Central memory CD8-positive, alpha-beta T cell (primary cell): ENCODE results near the gene STK32C.

ENCODE experiments used
- ATAC-seq: fragments of 150-1000 bp; cut with Tn5 transposase; replicated peaks from 2 replicates; pipeline ENCODE4 v1.10.0; 2022; ENCODE audit warnings: mild to moderate bottlenecking, moderate FRiP score, moderate number of reproducible peaks; ENCODE audit not compliant: poor library complexity, severe bottlenecking; ENCODE audit errors: extremely low read depth
- DNase-seq, 2 donors: peaks; one replicate each; pipeline ENCODE4 v3.0.0; 2021; ENCODE audit warnings: low spot score in 2 of 2
- H3K27ac Mint-ChIP-seq: one replicate; pipeline ENCODE4 v1.8.0; 2022; ENCODE audit warnings: low read depth, mild to moderate bottlenecking, moderate library complexity, mixed read lengths
- H3K27me3 Mint-ChIP-seq: one replicate; pipeline ENCODE4 v1.8.0; 2022; ENCODE audit warnings: mixed read lengths
- H3K36me3 Mint-ChIP-seq: one replicate; pipeline ENCODE4 v1.8.0; 2022; ENCODE audit warnings: mild to moderate bottlenecking, moderate library complexity, mixed read lengths; ENCODE audit not compliant: insufficient read depth
- H3K4me1 Mint-ChIP-seq: one replicate; pipeline ENCODE4 v1.8.0; 2022; ENCODE audit warnings: mixed read lengths
- H3K4me3 Mint-ChIP-seq: one replicate; pipeline ENCODE4 v1.8.0; 2022; ENCODE audit warnings: mild to moderate bottlenecking, moderate library complexity, mixed read lengths
- H3K9me3 Mint-ChIP-seq: one replicate; pipeline ENCODE4 v1.8.0; 2022; ENCODE audit warnings: mixed read lengths

Gene STK32C

GRCh38 chr10:132174237-132174636 lies 133.5 kb downstream of the STK32C start:
- H3K4me3 Mint-ChIP-seq: no peak overlapping the region
- peaks cover 31% of the 10 kb centered on the region for H3K27me3 Mint-ChIP-seq
- peaks cover 3% of the 10 kb centered on the region for H3K36me3 Mint-ChIP-seq
- H3K4me1 Mint-ChIP-seq: peaks cover 8% of the 10 kb centered on the region
- DNase-seq: no peak
- peaks cover 7% of the 10 kb centered on the region for H3K9me3 Mint-ChIP-seq
- peak overlapping the region; percentile 88 for H3K27ac Mint-ChIP-seq
- no peak for ATAC-seq

- peaks cover 3% of the 10 kb centered on the region for H3K36me3 Mint-ChIP-seq
- H3K9me3 Mint-ChIP-seq: peaks cover 7% of the 10 kb centered on the region
- H3K4me3 Mint-ChIP-seq: no peak overlapping the region
- H3K27ac Mint-ChIP-seq: peak overlapping the region; percentile 88
- H3K27me3 Mint-ChIP-seq: peaks cover 23% of the 10 kb centered on the region
- ATAC-seq: no peak
- DNase-seq: no peak
- peaks cover 8% of the 10 kb centered on the region for H3K4me1 Mint-ChIP-seq
Measured at GRCh38 chr10:132173185-132173584, 134.6 kb downstream of the STK32C start.

- H3K4me1 Mint-ChIP-seq: peaks cover 8% of the 10 kb centered on the region
- ATAC-seq: no peak
Measured at GRCh38 chr10:132172091-132173066, 135.4 kb downstream of the STK32C start.

GRCh38 chr10:132170561-132171361 lies 137.0 kb downstream of the STK32C start:
- Mint-ChIP-seq H3K36me3 (peaks cover 2% of the 10 kb centered on the region), H3K4me3 (no peak overlapping the region), H3K4me1 (peaks cover 8% of the 10 kb centered on the region), H3K27me3 (peaks cover 11% of the 10 kb centered on the region), H3K27ac (no peak overlapping the region), H3K9me3 (peaks cover 7% of the 10 kb centered on the region)
- DNase-seq: no peak
- no peak for ATAC-seq

More at GRCh38 chr10:132172091-132173066, 135.4 kb downstream of the STK32C start:
- Mint-ChIP-seq H3K27ac (peak overlapping the region; percentile 88), H3K9me3 (peaks cover 7% of the 10 kb centered on the region), H3K36me3 (peaks cover 2% of the 10 kb centered on the region), H3K27me3 (peaks cover 15% of the 10 kb centered on the region), H3K4me3 (no peak overlapping the region)
- no peak for DNase-seq

GRCh38 chr10:132169766-132170560 lies 137.8 kb downstream of the STK32C start:
- Mint-ChIP-seq H3K36me3 (peaks cover 2% of the 10 kb centered on the region), H3K4me3 (no peak overlapping the region), H3K9me3 (peaks cover 7% of the 10 kb centered on the region), H3K4me1 (peaks cover 8% of the 10 kb centered on the region), H3K27me3 (peaks cover 11% of the 10 kb centered on the region), H3K27ac (no peak overlapping the region)
- DNase-seq (no peak), ATAC-seq (no peak)

- no peak for DNase-seq
- Mint-ChIP-seq H3K27me3 (peaks cover 11% of the 10 kb centered on the region), H3K27ac (no peak overlapping the region), H3K36me3 (peaks cover 2% of the 10 kb centered on the region), H3K4me3 (no peak overlapping the region), H3K4me1 (peaks cover 8% of the 10 kb centered on the region), H3K9me3 (peaks cover 7% of the 10 kb centered on the region)
- ATAC-seq: no peak
Measured at GRCh38 chr10:132169031-132169765, 138.6 kb downstream of the STK32C start.

GRCh38 chr10:132168571-132169030 lies 139.1 kb downstream of the STK32C start:
- no peak for ATAC-seq
- Mint-ChIP-seq H3K36me3 (peaks cover 2% of the 10 kb centered on the region), H3K4me3 (no peak overlapping the region), H3K27ac (no peak overlapping the region), H3K27me3 (peaks cover 11% of the 10 kb centered on the region), H3K4me1 (peaks cover 7% of the 10 kb centered on the region), H3K9me3 (peaks cover 6% of the 10 kb centered on the region)
- DNase-seq: no peak

GRCh38 chr10:132167976-132168375 lies 139.8 kb downstream of the STK32C start:
- Mint-ChIP-seq H3K36me3 (no peaks in the 10 kb centered on the region), H3K27ac (no peak overlapping the region), H3K4me1 (peaks cover 5% of the 10 kb centered on the region), H3K4me3 (no peak overlapping the region), H3K27me3 (peaks cover 11% of the 10 kb centered on the region), H3K9me3 (no peaks in the 10 kb centered on the region)
- DNase-seq: no peak
- ATAC-seq: no peak

GRCh38 chr10:132167041-132167674 lies 140.6 kb downstream of the STK32C start:
- ATAC-seq (no peak), DNase-seq (no peak)
- H3K4me3 Mint-ChIP-seq: no peak overlapping the region
- no peaks in the 10 kb centered on the region for H3K9me3 Mint-ChIP-seq
- H3K27ac Mint-ChIP-seq: no peak overlapping the region
- H3K36me3 Mint-ChIP-seq: peaks cover 2% of the 10 kb centered on the region
- peaks cover 11% of the 10 kb centered on the region for H3K27me3 Mint-ChIP-seq
- H3K4me1 Mint-ChIP-seq: peaks cover 10% of the 10 kb centered on the region

- no peak for DNase-seq
- Mint-ChIP-seq H3K4me1 (peaks cover 16% of the 10 kb centered on the region), H3K36me3 (peaks cover 5% of the 10 kb centered on the region), H3K27ac (no peak overlapping the region), H3K4me3 (no peak overlapping the region), H3K27me3 (peaks cover 11% of the 10 kb centered on the region), H3K9me3 (no peaks in the 10 kb centered on the region)
- no peak for ATAC-seq
Measured at GRCh38 chr10:132166216-132166950, 141.4 kb downstream of the STK32C start.
